ENCODE results near the gene COG5.
"Not testable (repeated sequence)": the region's sequence is repeated elsewhere in the genome, so short reads cannot be mapped to it uniquely, and the experiment has no call there.

Gene COG5

GRCh38 chr7:107220806-107221205 lies 342.9 kb downstream of the COG5 start:
- not testable (repeated sequence) for DNase-seq (ENCODE audit: low read depth)

- DNase-seq (ENCODE audit: low read depth), result no peak
Measured at GRCh38 chr7:107220356-107220755, 343.4 kb downstream of the COG5 start.

- no peak for DNase-seq (ENCODE audit: low read depth)
Measured at GRCh38 chr7:107219563-107220244, 344.0 kb downstream of the COG5 start.

- DNase-seq (ENCODE audit: low read depth), result no peak
Measured at GRCh38 chr7:107213945-107214344, 349.8 kb downstream of the COG5 start.

GRCh38 chr7:107213193-107213788 lies 350.4 kb downstream of the COG5 start:
- no peak for DNase-seq (ENCODE audit: low read depth)

- DNase-seq (ENCODE audit: low read depth), result no peak
Measured at GRCh38 chr7:107212725-107213124, 351.0 kb downstream of the COG5 start.

- no peak for DNase-seq (ENCODE audit: low read depth)
Measured at GRCh38 chr7:107210400-107210799, 353.3 kb downstream of the COG5 start.

GRCh38 chr7:107209565-107209964 lies 354.2 kb downstream of the COG5 start:
- DNase-seq (ENCODE audit: low read depth), result no peak

GRCh38 chr7:107208563-107208962 lies 355.2 kb downstream of the COG5 start:
- DNase-seq (ENCODE audit: low read depth), result no peak

GRCh38 chr7:107208024-107208521 lies 355.6 kb downstream of the COG5 start:
- peak; percentile 72 for DNase-seq (ENCODE audit: low read depth)

GRCh38 chr7:107207459-107207858 lies 356.3 kb downstream of the COG5 start:
- no peak for DNase-seq (ENCODE audit: low read depth)

GRCh38 chr7:107206706-107207105 lies 357.0 kb downstream of the COG5 start:
- DNase-seq (ENCODE audit: low read depth), result no peak

GRCh38 chr7:107206136-107206535 lies 357.6 kb downstream of the COG5 start:
- peak; percentile 43 for DNase-seq (ENCODE audit: low read depth)

GRCh38 chr7:107203607-107204006 lies 360.1 kb downstream of the COG5 start:
- no peak for DNase-seq (ENCODE audit: low read depth)

- DNase-seq (ENCODE audit: low read depth), result peak; percentile 46
Measured at GRCh38 chr7:107201795-107202450, 361.8 kb downstream of the COG5 start.

- DNase-seq (ENCODE audit: low read depth), result peak; percentile 16
Measured at GRCh38 chr7:107196834-107197610, 366.7 kb downstream of the COG5 start.

- no peak for DNase-seq (ENCODE audit: low read depth)
Measured at GRCh38 chr7:107194052-107194451, 369.7 kb downstream of the COG5 start.

- DNase-seq (ENCODE audit: low read depth), result no peak
Measured at GRCh38 chr7:107190090-107190489, 373.6 kb downstream of the COG5 start.

- DNase-seq (ENCODE audit: low read depth), result no peak
Measured at GRCh38 chr7:107187774-107188173, 375.9 kb downstream of the COG5 start.

GRCh38 chr7:107186240-107186639 lies 377.5 kb downstream of the COG5 start:
- no peak for DNase-seq (ENCODE audit: low read depth)

- peak; percentile 17 for DNase-seq (ENCODE audit: low read depth)
Measured at GRCh38 chr7:107185716-107186115, 378.0 kb downstream of the COG5 start.

GRCh38 chr7:107181172-107181571 lies 382.5 kb downstream of the COG5 start:
- DNase-seq (ENCODE audit: low read depth), result no peak

Measured in EH (cell line).